IMR-90 (cell line): ENCODE results near the gene C2CD4C. TPM values are rescaled to one million over a fixed set of nuclear protein-coding genes. Genes with fewer than 3 reads are reported as not detected.

Source experiments
- ATAC-seq: fragments of 200-7000 bp; cut with Tn5 transposase; 2 replicates; pipeline ENCODE4 v1.9.1; 2020; ENCODE audit warnings: low read depth, mild to moderate bottlenecking, moderate library complexity
- BruUV-seq: library from RNA; stranded (reverse); fragments of 400-500 nt; replicated peaks from 2 replicates; lab custom pipeline; 2021; lab: Mats Ljungman, UMichigan
- CTCF ChIA-PET: fragments of 300-600 bp; formaldehyde crosslinking; extraction: SDS; loops from one replicate; lab custom pipeline; 2021; ENCODE audit warnings: antibody characterized with exemption; lab: Yijun Ruan, JAX
- POLR2A ChIA-PET: fragments of 300-600 bp; sonication (Branson Sonifier 250); formaldehyde crosslinking; loops from one replicate; lab custom pipeline; 2022; ENCODE audit warnings: antibody characterized with exemption; ENCODE audit not compliant: unreplicated experiment; lab: Charles Lee
- DNase-seq: peaks from one replicate; pipeline ENCODE4 v3.0.0; 2013
- H2AFZ ChIP-seq: replicated peaks from 2 replicates; pipeline ENCODE3; 2013; ENCODE audit warnings: low read length, mild to moderate bottlenecking; ENCODE audit not compliant: poor library complexity
- H2AK5ac ChIP-seq: 2 replicates; pipeline ENCODE4 v1.6.1; 2013; ENCODE audit warnings: low read depth, low read length, inconsistent platforms
- H2AK9ac ChIP-seq: replicated peaks from 2 replicates; pipeline ENCODE3; 2013; ENCODE audit warnings: mild to moderate bottlenecking, low read depth, low read length, moderate library complexity; ENCODE audit not compliant: poor library complexity
- H2BK120ac ChIP-seq: 2 replicates; pipeline ENCODE4 v1.6.1; 2013; ENCODE audit warnings: low read depth, low read length, inconsistent platforms
- H2BK15ac ChIP-seq: 3 replicates; pipeline ENCODE4 v1.6.1; 2013; ENCODE audit warnings: low read depth, low read length, inconsistent platforms
- H2BK20ac ChIP-seq: 2 replicates; pipeline ENCODE4 v1.6.1; 2013; ENCODE audit warnings: low read depth, mild to moderate bottlenecking, inconsistent platforms, low read length, moderate library complexity
- H2BK5ac ChIP-seq: 2 replicates; pipeline ENCODE4 v1.6.1; 2013; ENCODE audit warnings: mild to moderate bottlenecking, low read depth, low read length, inconsistent platforms; ENCODE audit not compliant: poor library complexity, severe bottlenecking
- H3K14ac ChIP-seq: replicated peaks from 2 replicates; pipeline ENCODE4 v1.6.1; 2013; ENCODE audit warnings: low read depth, low read length, inconsistent platforms
- H3K18ac ChIP-seq: 2 replicates; pipeline ENCODE4 v1.6.1; 2013; ENCODE audit warnings: low read depth, low read length, control low read depth
- H3K23ac ChIP-seq: 2 replicates; pipeline ENCODE4 v1.6.1; 2013; ENCODE audit warnings: low read depth, low read length, inconsistent platforms
- H3K27ac ChIP-seq: 2 replicates; pipeline ENCODE4 v1.5.1; 2013; ENCODE audit warnings: mild to moderate bottlenecking, control low read depth, low read length; ENCODE audit not compliant: insufficient read depth
- H3K27me3 ChIP-seq: 2 replicates; pipeline ENCODE4 v1.6.1; 2013; ENCODE audit warnings: low read length; ENCODE audit not compliant: control insufficient read depth, insufficient read depth
- H3K36me3 ChIP-seq: 2 replicates; pipeline ENCODE4 v1.6.1; 2013; ENCODE audit warnings: low read length, mixed read lengths; ENCODE audit not compliant: control insufficient read depth, insufficient read depth
- H3K4ac ChIP-seq: 2 replicates; pipeline ENCODE4 v1.6.1; 2013; ENCODE audit warnings: low read depth, low read length, inconsistent platforms
- H3K4me1 ChIP-seq: 2 replicates; pipeline ENCODE4 v1.6.1; 2013; ENCODE audit warnings: low read length, mixed read lengths; ENCODE audit not compliant: control insufficient read depth, insufficient read depth
- H3K4me2 ChIP-seq: 2 replicates; pipeline ENCODE4 v1.6.1; 2013; ENCODE audit warnings: low read depth, mild to moderate bottlenecking, control low read depth, low read length, moderate library complexity
- H3K4me3 ChIP-seq: 2 replicates; pipeline ENCODE4 v1.5.1; 2013; ENCODE audit warnings: low read depth, mild to moderate bottlenecking, control low read depth, low read length, moderate library complexity; ENCODE audit not compliant: insufficient read depth
- H3K56ac ChIP-seq: 2 replicates; pipeline ENCODE4 v1.6.1; 2013; ENCODE audit warnings: low read length, inconsistent platforms; ENCODE audit not compliant: insufficient read depth; ENCODE audit errors: extremely low read depth
- H3K79me1 ChIP-seq, 2 experiments: 2 replicates each; pipeline ENCODE4 v1.6.1; 2013; ENCODE audit warnings: low read length in 2 of 2, inconsistent platforms in 1 of 2, low read depth in 1 of 2
- H3K9ac ChIP-seq: 2 replicates; pipeline ENCODE4 v1.6.1; 2013; ENCODE audit warnings: low read depth, low read length, control low read depth
- H3K9me1 ChIP-seq: 2 replicates; pipeline ENCODE4 v1.6.1; 2013; ENCODE audit warnings: low read length, inconsistent platforms; ENCODE audit not compliant: insufficient read depth
- H3K9me3 ChIP-seq: 2 replicates; pipeline ENCODE4 v1.6.1; 2013; ENCODE audit warnings: low read length; ENCODE audit not compliant: control insufficient read depth, insufficient read depth
- H4K20me1 ChIP-seq: 2 replicates; pipeline ENCODE4 v1.6.1; 2013; ENCODE audit warnings: low read length, inconsistent platforms; ENCODE audit not compliant: insufficient read depth
- H4K5ac ChIP-seq: 2 replicates; pipeline ENCODE4 v1.6.1; 2013; ENCODE audit warnings: mild to moderate bottlenecking, low read depth, low read length, control low read depth
- H4K8ac ChIP-seq, 2 experiments: 2 replicates each; pipeline ENCODE4 v1.6.1; 2013; ENCODE audit warnings: low read depth in 2 of 2, low read length in 2 of 2, control low read depth in 1 of 2, inconsistent platforms in 1 of 2
- H4K91ac ChIP-seq: 2 replicates; pipeline ENCODE4 v1.6.1; 2013; ENCODE audit warnings: low read depth, low read length, inconsistent platforms; ENCODE audit not compliant: insufficient read depth
- BHLHE40 ChIP-seq: fragments of 150-350 bp; IDR thresholded peaks from 2 replicates; pipeline ENCODE4 v1.6.1; 2016; ENCODE audit warnings: mild to moderate bottlenecking, low read depth, low read length
- CEBPB ChIP-seq: IDR thresholded peaks from 2 replicates; pipeline ENCODE4 v1.6.1; 2012; ENCODE audit warnings: low read depth, low read length, improper control_type of control experiment
- FOS ChIP-seq: fragments of 150-350 bp; IDR thresholded peaks from 2 replicates; pipeline ENCODE4 v1.6.1; 2016; ENCODE audit warnings: low read depth, low read length
- POLR2A ChIP-seq: IDR thresholded peaks from 2 replicates; pipeline ENCODE4 v1.6.1; 2012; ENCODE audit warnings: mild to moderate bottlenecking, low read depth, low read length
- RAD21 ChIP-seq: IDR thresholded peaks from 2 replicates; pipeline ENCODE4 v1.6.1; 2012; ENCODE audit warnings: low read length, improper control_type of control experiment
- RFX5 ChIP-seq: IDR thresholded peaks from 2 replicates; pipeline ENCODE4 v1.8.0; 2012; ENCODE audit warnings: low read depth, mild to moderate bottlenecking, low read length, moderate library complexity
- SMC3 ChIP-seq: fragments of 150-350 bp; IDR thresholded peaks from 2 replicates; pipeline ENCODE4 v1.6.1; 2016; ENCODE audit warnings: low read depth, mild to moderate bottlenecking, antibody characterized with exemption, low read length, moderate library complexity
- WGBS, 2 experiments: methylation state at CpG; one replicate each; pipeline versions ENCODE4 v1.1.5 to v1.1.7; 2013; ENCODE audit warnings: missing lambda C conversion rate in 2 of 2; ENCODE audit not compliant: insufficient read length in 1 of 2; ENCODE audit errors: extremely low coverage in 2 of 2; 5-methylcytosine and 5-hydroxymethylcytosine counted together
- dilution Hi-C: fragments of 300-500 bp; cut with HindIII; formaldehyde crosslinking; loops from one replicate; pipeline ENCODE4 v1.14.3; 2018; ENCODE audit warnings: low sequenced_read_pairs; ENCODE audit not compliant: unreplicated experiment
- in situ Hi-C: fragments of 300-500 bp; cut with MboI; formaldehyde crosslinking; loops from 3 replicates; pipeline ENCODE4 v1.14.3; 2019; ENCODE audit warnings: low sequenced_read_pairs, inconsistent platforms, mixed read lengths
- intact Hi-C: fragments of 100-400 bp; cut with micrococcal nuclease; formaldehyde crosslinking; loops from 2 replicates; pipeline ENCODE4 v1.10.0; 2022
- polyA plus RNA-seq, 3 experiments: library from polyadenylated mRNA; depleted of rRNA; stranded (reverse); fragments of >200 nt; gene quantifications; 2 replicates each; pipeline ENCODE4 v1.2.3, GENCODE V29; 2012; ENCODE audit warnings: low replicate concordance in 1 of 3
- total RNA-seq: library from RNA; depleted of rRNA; stranded (reverse); fragments of >200 nt; gene quantifications from 2 replicates; pipeline ENCODE4 v1.2.3, GENCODE V29; 2012
- TF ChIP-seq, protein P1 (sequence below): fragments of 150-350 bp; IDR thresholded peaks from 2 replicates; pipeline ENCODE4 v1.6.1; 2017; ENCODE audit warnings: mild to moderate bottlenecking, antibody characterized with exemption, low read length, low read depth
- TF ChIP-seq, protein P2 (sequence below): fragments of 150-350 bp; IDR thresholded peaks from 2 replicates; pipeline ENCODE4 v1.6.1; 2016; ENCODE audit warnings: low read depth, mild to moderate bottlenecking, low read length, moderate library complexity, borderline replicate concordance
- TF ChIP-seq, protein P3 (sequence below): conservative IDR thresholded peaks from 2 replicates; pipeline ENCODE4 v1.5.1; 2012; ENCODE audit warnings: mild to moderate bottlenecking, low read depth, low read length, improper control_type of control experiment

C2CD4C gene
- total and polyA plus RNA-seq, 2 of the 4 experiments (the other 2 are of a cell fraction): under 0.01 to 0.07 TPM

DNA sequence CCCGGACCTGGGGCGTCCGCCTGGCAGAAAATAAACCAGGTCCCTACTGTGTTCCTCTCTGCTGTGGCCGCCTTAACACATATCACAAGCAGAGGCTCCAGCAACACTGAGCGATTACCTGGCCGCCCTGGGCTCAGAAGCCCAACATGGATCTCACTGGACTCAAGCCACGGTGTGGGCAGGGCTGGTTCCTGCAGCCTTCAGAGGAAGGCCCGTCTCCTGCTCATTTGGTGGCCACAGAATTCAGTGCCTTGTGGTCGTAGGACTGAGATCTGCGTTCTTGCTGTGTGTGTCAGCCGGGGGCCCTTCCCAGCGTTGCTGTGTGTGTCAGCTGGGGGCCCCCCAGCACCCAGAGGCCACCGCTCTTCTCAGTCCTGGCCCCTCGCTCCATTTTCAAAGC lies 30.2 kb downstream of the C2CD4C start:
- Histone ChIP-seq H3K27me3 (peaks cover 23% of the 10 kb centered on the region), H3K36me3 (no peaks in the 10 kb centered on the region), H3K9me3 (no peaks in the 10 kb centered on the region), H3K56ac (no peak overlapping the region), H4K20me1 (no peaks in the 10 kb centered on the region), H2AFZ (no peak overlapping the region), H3K4me3 (no peak overlapping the region), H2AK9ac (no peak overlapping the region), H3K4ac (no peak overlapping the region), H3K9me1 (no peaks in the 10 kb centered on the region), H4K5ac (no peak overlapping the region), H3K4me1 (peaks cover 2% of the 10 kb centered on the region; the same call in 1 of the 2 replicates), H3K23ac (no peak overlapping the region), H3K4me2 (no peak overlapping the region), H4K8ac (no peak overlapping the region), H4K91ac (no peak overlapping the region), H3K79me1 (no peaks in the 10 kb centered on the region), H2BK120ac (no peak overlapping the region), H3K9ac (no peak overlapping the region), H3K27ac (no peak overlapping the region), H2BK5ac (no peak overlapping the region), H3K14ac (no peak overlapping the region), H2BK15ac (no peak overlapping the region), H2BK20ac (no peak overlapping the region), H2AK5ac (no peak overlapping the region), H3K18ac (no peak overlapping the region)
- 85% methylated on average over 3 of the region's 14 CpGs; no CpG with 5 or more reads in 1 of the 2 experiments for WGBS, 2 experiments
- ATAC-seq: no peak
- dilution Hi-C loops: no loop called here
- TF ChIP-seq, protein P1, sequence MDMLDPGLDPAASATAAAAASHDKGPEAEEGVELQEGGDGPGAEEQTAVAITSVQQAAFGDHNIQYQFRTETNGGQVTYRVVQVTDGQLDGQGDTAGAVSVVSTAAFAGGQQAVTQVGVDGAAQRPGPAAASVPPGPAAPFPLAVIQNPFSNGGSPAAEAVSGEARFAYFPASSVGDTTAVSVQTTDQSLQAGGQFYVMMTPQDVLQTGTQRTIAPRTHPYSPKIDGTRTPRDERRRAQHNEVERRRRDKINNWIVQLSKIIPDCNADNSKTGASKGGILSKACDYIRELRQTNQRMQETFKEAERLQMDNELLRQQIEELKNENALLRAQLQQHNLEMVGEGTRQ: no peak
- TF ChIP-seq BHLHE40 (no peak), RFX5 (no peak), SMC3 (no peak), FOS (no peak), RAD21 (no peak), CEBPB (no peak), POLR2A (no peak)
- TF ChIP-seq, protein P2, sequence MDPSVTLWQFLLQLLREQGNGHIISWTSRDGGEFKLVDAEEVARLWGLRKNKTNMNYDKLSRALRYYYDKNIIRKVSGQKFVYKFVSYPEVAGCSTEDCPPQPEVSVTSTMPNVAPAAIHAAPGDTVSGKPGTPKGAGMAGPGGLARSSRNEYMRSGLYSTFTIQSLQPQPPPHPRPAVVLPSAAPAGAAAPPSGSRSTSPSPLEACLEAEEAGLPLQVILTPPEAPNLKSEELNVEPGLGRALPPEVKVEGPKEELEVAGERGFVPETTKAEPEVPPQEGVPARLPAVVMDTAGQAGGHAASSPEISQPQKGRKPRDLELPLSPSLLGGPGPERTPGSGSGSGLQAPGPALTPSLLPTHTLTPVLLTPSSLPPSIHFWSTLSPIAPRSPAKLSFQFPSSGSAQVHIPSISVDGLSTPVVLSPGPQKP: no peak
- TF ChIP-seq, protein P3, sequence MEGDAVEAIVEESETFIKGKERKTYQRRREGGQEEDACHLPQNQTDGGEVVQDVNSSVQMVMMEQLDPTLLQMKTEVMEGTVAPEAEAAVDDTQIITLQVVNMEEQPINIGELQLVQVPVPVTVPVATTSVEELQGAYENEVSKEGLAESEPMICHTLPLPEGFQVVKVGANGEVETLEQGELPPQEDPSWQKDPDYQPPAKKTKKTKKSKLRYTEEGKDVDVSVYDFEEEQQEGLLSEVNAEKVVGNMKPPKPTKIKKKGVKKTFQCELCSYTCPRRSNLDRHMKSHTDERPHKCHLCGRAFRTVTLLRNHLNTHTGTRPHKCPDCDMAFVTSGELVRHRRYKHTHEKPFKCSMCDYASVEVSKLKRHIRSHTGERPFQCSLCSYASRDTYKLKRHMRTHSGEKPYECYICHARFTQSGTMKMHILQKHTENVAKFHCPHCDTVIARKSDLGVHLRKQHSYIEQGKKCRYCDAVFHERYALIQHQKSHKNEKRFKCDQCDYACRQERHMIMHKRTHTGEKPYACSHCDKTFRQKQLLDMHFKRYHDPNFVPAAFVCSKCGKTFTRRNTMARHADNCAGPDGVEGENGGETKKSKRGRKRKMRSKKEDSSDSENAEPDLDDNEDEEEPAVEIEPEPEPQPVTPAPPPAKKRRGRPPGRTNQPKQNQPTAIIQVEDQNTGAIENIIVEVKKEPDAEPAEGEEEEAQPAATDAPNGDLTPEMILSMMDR: no peak
- in situ Hi-C loops: no loop called here
- ChIA-PET CTCF (no interaction called here), POLR2A (no interaction called here)
- no peak for DNase-seq
- intact Hi-C loops: no loop called here
- BruUV-seq: no TSS peak
